GM21576 (cell line): ENCODE data around the gene EXOC1.
A peak's percentile ranks its signal among the peaks of the same experiment; 100 is the strongest.
"Not testable (repeated sequence)": the region's sequence is repeated elsewhere in the genome, so short reads cannot be mapped to it uniquely, and the experiment has no call there.

ENCODE experiments used
- ATAC-seq: cut with Tn5 transposase; IDR thresholded peaks from one replicate; pipeline ENCODE4 v1.9.1; 2021; ENCODE audit warnings: mild to moderate bottlenecking, moderate library complexity; ENCODE audit not compliant: unreplicated experiment

The EXOC1 gene

DNA sequence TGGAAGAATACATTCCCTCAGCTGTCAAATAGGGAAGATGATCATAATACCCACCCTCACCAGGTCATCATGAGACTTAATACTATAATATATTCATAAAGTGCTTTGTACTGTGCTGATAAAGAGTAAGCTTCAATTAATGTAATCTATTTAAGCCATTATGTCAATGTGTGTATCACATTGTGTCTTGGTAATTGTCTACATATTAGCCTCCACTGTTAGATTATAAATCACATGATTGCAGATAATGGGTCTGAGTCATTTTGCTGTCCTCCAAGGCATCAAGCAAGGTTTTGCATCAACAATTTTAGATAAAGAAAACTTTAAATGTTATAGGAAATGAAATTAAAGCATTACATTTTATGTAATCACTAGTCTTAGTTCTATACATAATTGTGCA, 50.1 kb downstream of the EXOC1 start:
- no peak for ATAC-seq

DNA sequence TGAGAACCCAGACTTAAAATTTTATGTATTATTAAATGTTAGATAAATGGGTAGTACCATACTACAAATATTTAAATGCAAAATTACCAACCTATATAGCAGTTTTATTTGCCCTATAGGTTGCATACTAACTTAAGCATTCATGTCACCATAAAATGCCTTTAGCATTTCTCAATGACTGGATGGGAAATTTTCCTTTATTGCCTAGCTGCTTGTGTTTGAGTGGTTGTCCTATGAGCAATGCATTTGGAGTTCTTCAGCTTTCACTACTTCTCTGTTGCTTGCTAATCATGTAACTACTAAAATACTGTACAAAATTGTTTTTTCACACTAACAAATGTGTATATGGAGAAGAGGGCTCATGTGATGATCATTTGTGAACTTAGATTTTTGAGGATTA, 51.1 kb downstream of the EXOC1 start:
- no peak for ATAC-seq

DNA sequence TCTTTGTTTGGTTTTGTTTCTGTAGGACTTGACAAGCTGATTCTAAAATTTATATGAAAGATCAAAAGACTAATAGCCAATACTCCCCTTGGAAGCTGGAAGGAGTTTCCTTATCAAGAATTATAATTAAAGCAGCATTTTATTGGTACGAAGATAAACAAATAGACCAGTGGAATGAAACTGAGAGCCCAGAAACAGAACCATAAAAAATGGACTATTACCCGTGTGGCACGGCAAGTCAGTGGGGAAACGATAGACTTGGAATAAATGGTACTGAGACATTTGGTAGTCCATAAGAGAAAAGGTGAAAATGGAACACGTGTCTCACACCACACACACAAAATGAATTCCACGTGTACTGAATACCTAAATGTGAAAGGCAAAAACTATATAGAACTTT, 52.9 kb downstream of the EXOC1 start:
- ATAC-seq, result no peak

- no peak for ATAC-seq
Observed at GRCh38 chr4:55906989-55907388, 53.5 kb downstream of the EXOC1 start.

GRCh38 chr4:55907469-55907868, 54.0 kb downstream of the EXOC1 start:
- no peak for ATAC-seq

GRCh38 chr4:55910140-55910539, 56.7 kb downstream of the EXOC1 start:
- ATAC-seq, result no peak

DNA sequence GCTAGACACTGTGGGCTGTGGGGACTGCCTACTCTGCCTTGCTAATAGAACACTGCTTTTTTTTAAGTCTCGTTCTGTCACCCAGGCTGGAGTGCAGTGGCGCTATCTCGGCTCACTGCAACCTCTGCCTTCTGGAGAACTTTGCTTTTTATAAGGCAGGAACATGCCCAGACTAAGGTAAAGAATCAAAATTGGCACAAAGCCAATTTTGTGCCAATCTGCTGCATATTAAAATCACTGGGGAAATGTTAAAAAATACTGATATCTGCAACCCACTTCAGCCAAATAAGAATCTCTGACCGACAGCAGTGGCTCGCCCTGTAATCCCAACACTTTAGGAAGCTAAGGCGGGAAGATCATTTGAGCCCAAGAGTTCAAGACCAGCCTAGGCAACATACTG, 58.8 kb downstream of the EXOC1 start:
- ATAC-seq, result no peak

GRCh38 chr4:55920571-55920970, 67.1 kb downstream of the EXOC1 start:
- no peak for ATAC-seq

- no peak for ATAC-seq
Observed at GRCh38 chr4:55921093-55921492, 67.6 kb downstream of the EXOC1 start.

GRCh38 chr4:55925241-55925640, 71.8 kb downstream of the EXOC1 start:
- no peak for ATAC-seq

DNA sequence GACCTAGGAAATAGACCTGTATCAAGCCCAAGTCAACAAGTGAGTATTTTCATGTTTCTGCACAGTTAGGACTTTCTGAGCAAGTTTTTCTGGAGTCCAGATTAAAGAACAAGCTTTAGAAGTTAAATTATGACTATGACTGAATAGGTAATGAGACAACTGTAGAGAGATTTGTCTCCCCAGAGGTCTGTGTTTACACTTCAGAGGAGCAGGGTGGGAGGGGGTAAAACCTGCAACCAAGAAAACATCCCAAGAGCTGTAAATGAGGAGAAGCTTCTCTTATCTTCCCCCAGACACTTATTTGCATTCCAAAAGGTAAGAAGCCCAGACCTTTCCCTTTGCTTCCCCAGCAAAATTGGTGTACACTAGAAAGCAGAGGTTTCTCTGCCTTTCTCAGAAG, 73.2 kb downstream of the EXOC1 start:
- ATAC-seq, result no peak

GRCh38 chr4:55927803-55928437, 74.5 kb downstream of the EXOC1 start:
- ATAC-seq, result no peak

DNA sequence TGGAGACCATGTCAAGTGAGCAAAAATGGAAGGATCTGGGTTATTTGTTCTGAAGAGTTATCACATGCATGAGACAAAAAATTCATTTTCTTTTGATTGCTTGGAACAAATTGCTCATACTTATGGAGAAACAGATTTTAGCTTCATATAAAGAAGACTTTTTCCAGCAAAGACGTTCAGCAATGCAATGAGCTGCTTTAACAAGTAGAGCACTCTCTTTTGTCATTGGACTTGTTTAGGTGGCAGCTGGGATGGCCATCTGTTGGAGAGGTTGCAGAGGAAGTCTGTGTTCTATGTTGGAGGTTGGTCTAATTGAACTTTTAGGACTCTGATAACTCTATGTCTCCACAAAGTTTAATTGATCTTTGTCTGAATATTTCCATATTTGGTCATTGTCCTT, 75.4 kb downstream of the EXOC1 start:
- no peak for ATAC-seq

DNA sequence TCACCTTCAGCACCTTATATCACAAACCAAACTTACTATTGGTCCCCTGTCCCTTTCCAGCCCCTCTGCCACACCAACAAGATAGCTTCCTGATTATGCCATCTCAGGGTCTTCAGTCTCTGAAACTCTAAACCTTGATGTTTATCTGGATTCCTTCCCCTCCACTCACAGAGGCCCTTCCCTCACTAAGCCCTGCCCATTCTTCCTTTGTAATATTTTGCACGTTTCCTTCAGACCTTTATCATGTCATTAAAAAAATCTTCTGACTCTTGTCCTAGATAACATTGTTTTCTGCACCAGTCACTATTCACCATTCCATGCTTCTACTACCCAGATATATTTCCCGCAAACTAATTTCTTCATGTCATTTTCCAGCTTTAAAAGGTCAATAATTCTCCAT, 77.6 kb downstream of the EXOC1 start:
- no peak for ATAC-seq

DNA sequence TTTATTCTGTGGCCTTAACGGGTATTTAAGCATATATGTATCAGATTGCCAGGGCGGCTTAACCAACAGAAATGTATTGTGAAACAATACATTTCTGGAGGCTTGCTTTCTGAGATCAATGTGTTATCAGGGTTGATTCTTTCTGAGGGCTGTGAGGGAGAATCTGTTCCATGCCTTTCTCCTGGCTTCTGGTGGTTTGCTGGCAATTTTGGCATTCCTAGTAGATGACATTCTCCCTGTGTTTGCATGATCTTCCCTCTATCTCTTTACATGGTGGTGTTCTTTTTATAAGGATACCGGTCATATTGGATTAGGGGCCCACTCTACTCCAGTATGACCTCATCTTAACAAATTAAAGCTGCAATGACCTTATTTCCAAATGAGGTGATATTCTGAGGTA, 78.4 kb downstream of the EXOC1 start:
- no peak for ATAC-seq

GRCh38 chr4:55932511-55932910, 79.1 kb downstream of the EXOC1 start:
- no peak for ATAC-seq

DNA sequence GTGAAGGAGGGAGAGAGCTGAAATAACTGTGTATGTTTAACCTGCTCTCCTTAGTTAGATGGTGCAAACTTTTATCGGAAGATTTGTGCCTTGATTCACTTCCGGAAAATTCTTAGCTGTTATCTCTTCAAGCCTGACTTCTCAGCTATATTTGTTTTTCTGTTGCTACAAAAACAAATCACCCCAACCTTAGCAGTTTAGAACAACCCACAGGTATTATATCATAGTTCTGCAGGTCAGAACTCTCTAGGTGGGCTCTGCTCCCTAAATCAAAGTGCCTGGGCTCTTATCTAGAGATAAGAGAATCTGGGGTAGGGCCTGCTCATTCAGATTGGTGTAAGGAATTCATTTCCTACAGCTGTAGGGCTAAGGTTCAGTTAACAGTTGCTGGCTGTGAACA, 80.2 kb downstream of the EXOC1 start:
- no peak for ATAC-seq

GRCh38 chr4:55935907-55936306, 82.5 kb downstream of the EXOC1 start:
- not testable (repeated sequence) for ATAC-seq

GRCh38 chr4:55938481-55938880, 85.0 kb downstream of the EXOC1 start:
- no peak for ATAC-seq

DNA sequence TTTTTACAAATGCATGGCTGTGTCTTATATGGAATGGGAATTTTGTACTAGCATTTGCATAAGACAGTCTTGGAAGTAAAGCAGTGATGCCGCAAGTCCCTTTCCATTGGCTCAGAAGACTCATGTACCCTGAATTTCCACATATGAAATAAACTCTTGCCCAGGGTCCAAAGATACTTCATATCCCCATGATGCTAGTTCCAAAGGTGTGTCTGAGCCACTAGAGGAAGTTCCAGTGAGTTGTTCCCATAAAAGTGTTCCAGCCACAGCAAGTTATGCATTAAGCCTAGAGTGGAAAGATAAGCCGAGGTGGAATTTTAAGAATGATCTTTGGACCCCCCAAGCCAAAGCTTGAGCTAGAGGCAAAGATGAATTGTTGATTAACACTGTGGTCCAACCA, 86.0 kb downstream of the EXOC1 start:
- no peak for ATAC-seq

- ATAC-seq, result no peak
Observed at GRCh38 chr4:55941881-55942396, 88.5 kb downstream of the EXOC1 start.

- ATAC-seq, result peak; percentile 37
Observed at GRCh38 chr4:55947254-55947882, 93.9 kb downstream of the EXOC1 start.
